HepG2 (cell line): ENCODE measurements around the gene FIBP. TPM values are rescaled to one million over a fixed set of nuclear protein-coding genes. Genes with fewer than 3 reads are reported as not detected.

Experiments
- AHR ChIP-seq: IDR thresholded peaks from 2 replicates; pipeline ENCODE4 v1.6.1; 2018; ENCODE audit warnings: missing genetic modification reagents, missing compliant biosample characterization
- AKAP8 ChIP-seq: sonication (generic); formaldehyde crosslinking; IDR thresholded peaks from 2 replicates; pipeline ENCODE4 v1.5.1; 2020; ENCODE audit warnings: mild to moderate bottlenecking, missing genetic modification reagents
- DR1 ChIP-seq: sonication (generic); formaldehyde crosslinking; IDR thresholded peaks from 2 replicates; pipeline ENCODE4 v1.8.0; 2021; ENCODE audit warnings: mild to moderate bottlenecking, missing genetic modification reagents, inconsistent platforms
- ETV5 ChIP-seq: IDR thresholded peaks from 2 replicates; pipeline ENCODE4 v1.6.1; 2018; ENCODE audit warnings: missing biosample characterization, missing genetic modification reagents, inconsistent platforms, borderline replicate concordance
- KLF6 ChIP-seq: IDR thresholded peaks from 2 replicates; pipeline ENCODE4 v1.8.0; 2016; ENCODE audit warnings: missing biosample characterization, missing genetic modification reagents
- ZBTB3 ChIP-seq: sonication (generic); formaldehyde crosslinking; IDR thresholded peaks from 2 replicates; pipeline ENCODE4 v1.4.0; 2020; ENCODE audit warnings: low read depth, mild to moderate bottlenecking, moderate library complexity, missing genetic modification reagents, borderline replicate concordance
- ZFAT ChIP-seq: sonication (generic); formaldehyde crosslinking; conservative IDR thresholded peaks from 2 replicates; pipeline ENCODE4 v1.8.1; 2023; ENCODE audit warnings: missing genetic modification reagents, inconsistent platforms
- ZNF101 ChIP-seq: sonication (generic); formaldehyde crosslinking; IDR thresholded peaks from 2 replicates; pipeline ENCODE4 v1.4.0; 2020; ENCODE audit warnings: mild to moderate bottlenecking, low read depth, missing genetic modification reagents, borderline replicate concordance
- ZNF274 ChIP-seq: sonication (generic); formaldehyde crosslinking; IDR thresholded peaks from 2 replicates; pipeline ENCODE4 v1.5.1; 2020; ENCODE audit warnings: mild to moderate bottlenecking, missing genetic modification reagents
- ZNF607 ChIP-seq: sonication (generic); formaldehyde crosslinking; IDR thresholded peaks from 2 replicates; pipeline ENCODE4 v1.5.1; 2020; ENCODE audit warnings: missing genetic modification reagents, mild to moderate bottlenecking, borderline replicate concordance
- ZNF652 ChIP-seq: IDR thresholded peaks from 2 replicates; pipeline ENCODE4 v1.6.1; 2016; ENCODE audit warnings: low read depth, borderline replicate concordance
- ZNF761 ChIP-seq: sonication (generic); formaldehyde crosslinking; conservative IDR thresholded peaks from 2 replicates; pipeline ENCODE4 v1.4.0; 2020; ENCODE audit warnings: mild to moderate bottlenecking, missing genetic modification reagents
- ZNF773 ChIP-seq: sonication (generic); formaldehyde crosslinking; IDR thresholded peaks from 2 replicates; pipeline ENCODE4 v1.4.0; 2020; ENCODE audit warnings: missing genetic modification reagents, borderline replicate concordance
- polyA plus RNA-seq, 8 experiments: library from polyadenylated mRNA; depleted of rRNA in 3 of 8; stranded (reverse) in 7 of 8; unstranded in 1 of 8; fragments of >200 nt; fragmentation: Illumina TruSeq in 4 of 8; extraction: Trizol in 4 of 8; gene quantifications; 2 replicates each; pipeline versions ENCODE4 v1.2.1 to v1.2.3, GENCODE V29; 2011 to 2016; ENCODE audit warnings: low read depth in 4 of 8, missing spikeins in 1 of 8, mixed read lengths in 1 of 8; ENCODE audit not compliant: insufficient read depth in 1 of 8
- total RNA-seq, 5 experiments: library from RNA; depleted of rRNA; stranded (reverse); fragments of >200 nt; fragmentation: Illumina TruSeq; extraction: Trizol; gene quantifications; 2 replicates each; pipeline ENCODE4 v1.2.3, GENCODE V29; 2016; ENCODE audit warnings: low read depth in 1 of 5
- TF ChIP-seq, protein P1 (sequence below): sonication (generic); formaldehyde crosslinking; conservative IDR thresholded peaks from 2 replicates; pipeline ENCODE4 v1.8.0; 2022; ENCODE audit warnings: missing genetic modification reagents
- TF ChIP-seq, protein P2 (sequence below): IDR thresholded peaks from 2 replicates; pipeline ENCODE4 v1.6.1; 2012; ENCODE audit warnings: low read depth, low read length, improper control_type of control experiment
- TF ChIP-seq, protein P3 (sequence below): sonication (generic); formaldehyde crosslinking; IDR thresholded peaks from 2 replicates; pipeline ENCODE4 v1.5.1; 2020; ENCODE audit warnings: missing genetic modification reagents, mild to moderate bottlenecking, borderline replicate concordance
- TF ChIP-seq, protein P4 (sequence below): sonication (generic); formaldehyde crosslinking; IDR thresholded peaks from 2 replicates; pipeline ENCODE4 v1.5.0; 2020; ENCODE audit warnings: mild to moderate bottlenecking, missing genetic modification reagents, borderline replicate concordance
- TF ChIP-seq, protein P5 (sequence below): sonication (generic); formaldehyde crosslinking; conservative IDR thresholded peaks from 2 replicates; pipeline ENCODE4 v1.4.0; 2020; ENCODE audit warnings: missing genetic modification reagents

Gene FIBP
- total and polyA plus RNA-seq, 2 of the 13 experiments (the other 11 are each of a cell fraction or from before 2014, with no cell fraction given), result 42.9 to 62.1 TPM

DNA sequence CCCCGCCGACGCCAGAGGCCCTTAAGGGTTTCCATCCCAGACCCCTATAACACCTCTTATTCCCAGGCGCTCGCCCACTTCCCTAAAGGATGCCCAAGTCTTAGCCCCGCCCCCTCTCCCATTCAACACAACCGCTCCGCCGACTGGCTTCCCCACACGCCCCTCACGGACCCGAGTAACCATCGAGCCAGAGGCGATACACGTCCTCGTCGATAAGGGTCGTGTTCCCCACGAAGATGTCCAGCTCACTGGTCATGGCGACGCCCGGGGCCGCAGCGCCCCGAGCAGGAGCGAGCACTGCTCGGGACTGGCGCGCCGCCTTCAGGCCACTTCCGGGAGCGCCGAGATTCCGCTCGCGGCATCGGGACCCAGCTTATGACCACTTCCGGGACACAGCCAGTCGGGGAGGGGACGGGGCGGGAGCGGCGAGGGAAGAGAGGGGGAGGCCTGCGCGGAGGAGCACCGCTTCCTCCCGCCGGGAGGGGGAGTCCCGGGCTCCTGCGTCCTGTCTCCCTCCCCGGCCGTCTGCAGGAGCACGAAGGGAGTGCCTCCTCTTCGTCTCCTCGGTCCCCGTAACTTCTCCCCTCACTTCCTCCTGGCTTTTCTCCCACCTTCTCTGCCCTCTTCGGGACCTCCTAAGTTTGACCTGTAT lies at the start of gene FIBP (continued):
- TF ChIP-seq ZNF607 (CRISPR knock-in tag), result no peak
- no peak for TF ChIP-seq ZNF101 (CRISPR knock-in tag)
- no peak for TF ChIP-seq AKAP8
- TF ChIP-seq ZFAT (CRISPR knock-in tag), result no peak
- no peak; the same call in 1 of the 2 replicates for TF ChIP-seq ZNF274 (CRISPR knock-in tag)
- TF ChIP-seq, protein P1, sequence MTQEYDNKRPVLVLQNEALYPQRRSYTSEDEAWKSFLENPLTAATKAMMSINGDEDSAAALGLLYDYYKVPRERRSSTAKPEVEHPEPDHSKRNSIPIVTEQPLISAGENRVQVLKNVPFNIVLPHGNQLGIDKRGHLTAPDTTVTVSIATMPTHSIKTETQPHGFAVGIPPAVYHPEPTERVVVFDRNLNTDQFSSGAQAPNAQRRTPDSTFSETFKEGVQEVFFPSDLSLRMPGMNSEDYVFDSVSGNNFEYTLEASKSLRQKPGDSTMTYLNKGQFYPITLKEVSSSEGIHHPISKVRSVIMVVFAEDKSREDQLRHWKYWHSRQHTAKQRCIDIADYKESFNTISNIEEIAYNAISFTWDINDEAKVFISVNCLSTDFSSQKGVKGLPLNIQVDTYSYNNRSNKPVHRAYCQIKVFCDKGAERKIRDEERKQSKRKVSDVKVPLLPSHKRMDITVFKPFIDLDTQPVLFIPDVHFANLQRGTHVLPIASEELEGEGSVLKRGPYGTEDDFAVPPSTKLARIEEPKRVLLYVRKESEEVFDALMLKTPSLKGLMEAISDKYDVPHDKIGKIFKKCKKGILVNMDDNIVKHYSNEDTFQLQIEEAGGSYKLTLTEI (CRISPR knock-in tag), result no peak
- TF ChIP-seq, protein P2, sequence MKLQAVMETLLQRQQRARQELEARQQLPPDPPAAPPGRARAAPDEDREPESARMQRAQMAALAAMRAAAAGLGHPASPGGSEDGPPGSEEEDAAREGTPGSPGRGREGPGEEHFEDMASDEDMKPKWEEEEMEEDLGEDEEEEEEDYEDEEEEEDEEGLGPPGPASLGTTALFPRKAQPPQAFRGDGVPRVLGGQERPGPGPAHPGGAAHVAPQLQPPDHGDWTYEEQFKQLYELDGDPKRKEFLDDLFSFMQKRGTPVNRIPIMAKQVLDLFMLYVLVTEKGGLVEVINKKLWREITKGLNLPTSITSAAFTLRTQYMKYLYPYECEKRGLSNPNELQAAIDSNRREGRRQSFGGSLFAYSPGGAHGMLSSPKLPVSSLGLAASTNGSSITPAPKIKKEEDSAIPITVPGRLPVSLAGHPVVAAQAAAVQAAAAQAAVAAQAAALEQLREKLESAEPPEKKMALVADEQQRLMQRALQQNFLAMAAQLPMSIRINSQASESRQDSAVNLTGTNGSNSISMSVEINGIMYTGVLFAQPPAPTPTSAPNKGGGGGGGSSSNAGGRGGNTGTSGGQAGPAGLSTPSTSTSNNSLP, result peak; percentile 37; the same call in 1 of the 2 replicates
- TF ChIP-seq, protein P3, sequence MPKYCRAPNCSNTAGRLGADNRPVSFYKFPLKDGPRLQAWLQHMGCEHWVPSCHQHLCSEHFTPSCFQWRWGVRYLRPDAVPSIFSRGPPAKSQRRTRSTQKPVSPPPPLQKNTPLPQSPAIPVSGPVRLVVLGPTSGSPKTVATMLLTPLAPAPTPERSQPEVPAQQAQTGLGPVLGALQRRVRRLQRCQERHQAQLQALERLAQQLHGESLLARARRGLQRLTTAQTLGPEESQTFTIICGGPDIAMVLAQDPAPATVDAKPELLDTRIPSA (CRISPR knock-in tag), result no peak
- TF ChIP-seq ZNF652 (CRISPR knock-in tag), result no peak
- TF ChIP-seq ETV5 (CRISPR knock-in tag), result peak; percentile 86
- TF ChIP-seq ZBTB3, result no peak
- no peak for TF ChIP-seq KLF6 (CRISPR knock-in tag)
- TF ChIP-seq ZNF761, result no peak
- TF ChIP-seq, protein P4, sequence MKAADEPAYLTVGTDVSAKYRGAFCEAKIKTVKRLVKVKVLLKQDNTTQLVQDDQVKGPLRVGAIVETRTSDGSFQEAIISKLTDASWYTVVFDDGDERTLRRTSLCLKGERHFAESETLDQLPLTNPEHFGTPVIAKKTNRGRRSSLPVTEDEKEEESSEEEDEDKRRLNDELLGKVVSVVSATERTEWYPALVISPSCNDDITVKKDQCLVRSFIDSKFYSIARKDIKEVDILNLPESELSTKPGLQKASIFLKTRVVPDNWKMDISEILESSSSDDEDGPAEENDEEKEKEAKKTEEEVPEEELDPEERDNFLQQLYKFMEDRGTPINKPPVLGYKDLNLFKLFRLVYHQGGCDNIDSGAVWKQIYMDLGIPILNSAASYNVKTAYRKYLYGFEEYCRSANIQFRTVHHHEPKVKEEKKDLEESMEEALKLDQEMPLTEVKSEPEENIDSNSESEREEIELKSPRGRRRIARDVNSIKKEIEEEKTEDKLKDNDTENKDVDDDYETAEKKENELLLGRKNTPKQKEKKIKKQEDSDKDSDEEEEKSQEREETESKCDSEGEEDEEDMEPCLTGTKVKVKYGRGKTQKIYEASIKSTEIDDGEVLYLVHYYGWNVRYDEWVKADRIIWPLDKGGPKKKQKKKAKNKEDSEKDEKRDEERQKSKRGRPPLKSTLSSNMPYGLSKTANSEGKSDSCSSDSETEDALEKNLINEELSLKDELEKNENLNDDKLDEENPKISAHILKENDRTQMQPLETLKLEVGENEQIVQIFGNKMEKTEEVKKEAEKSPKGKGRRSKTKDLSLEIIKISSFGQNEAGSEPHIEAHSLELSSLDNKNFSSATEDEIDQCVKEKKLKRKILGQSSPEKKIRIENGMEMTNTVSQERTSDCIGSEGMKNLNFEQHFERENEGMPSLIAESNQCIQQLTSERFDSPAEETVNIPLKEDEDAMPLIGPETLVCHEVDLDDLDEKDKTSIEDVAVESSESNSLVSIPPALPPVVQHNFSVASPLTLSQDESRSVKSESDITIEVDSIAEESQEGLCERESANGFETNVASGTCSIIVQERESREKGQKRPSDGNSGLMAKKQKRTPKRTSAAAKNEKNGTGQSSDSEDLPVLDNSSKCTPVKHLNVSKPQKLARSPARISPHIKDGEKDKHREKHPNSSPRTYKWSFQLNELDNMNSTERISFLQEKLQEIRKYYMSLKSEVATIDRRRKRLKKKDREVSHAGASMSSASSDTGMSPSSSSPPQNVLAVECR (CRISPR knock-in tag), result peak; percentile 91
- TF ChIP-seq ZNF773, result no peak
- TF ChIP-seq, protein P5, sequence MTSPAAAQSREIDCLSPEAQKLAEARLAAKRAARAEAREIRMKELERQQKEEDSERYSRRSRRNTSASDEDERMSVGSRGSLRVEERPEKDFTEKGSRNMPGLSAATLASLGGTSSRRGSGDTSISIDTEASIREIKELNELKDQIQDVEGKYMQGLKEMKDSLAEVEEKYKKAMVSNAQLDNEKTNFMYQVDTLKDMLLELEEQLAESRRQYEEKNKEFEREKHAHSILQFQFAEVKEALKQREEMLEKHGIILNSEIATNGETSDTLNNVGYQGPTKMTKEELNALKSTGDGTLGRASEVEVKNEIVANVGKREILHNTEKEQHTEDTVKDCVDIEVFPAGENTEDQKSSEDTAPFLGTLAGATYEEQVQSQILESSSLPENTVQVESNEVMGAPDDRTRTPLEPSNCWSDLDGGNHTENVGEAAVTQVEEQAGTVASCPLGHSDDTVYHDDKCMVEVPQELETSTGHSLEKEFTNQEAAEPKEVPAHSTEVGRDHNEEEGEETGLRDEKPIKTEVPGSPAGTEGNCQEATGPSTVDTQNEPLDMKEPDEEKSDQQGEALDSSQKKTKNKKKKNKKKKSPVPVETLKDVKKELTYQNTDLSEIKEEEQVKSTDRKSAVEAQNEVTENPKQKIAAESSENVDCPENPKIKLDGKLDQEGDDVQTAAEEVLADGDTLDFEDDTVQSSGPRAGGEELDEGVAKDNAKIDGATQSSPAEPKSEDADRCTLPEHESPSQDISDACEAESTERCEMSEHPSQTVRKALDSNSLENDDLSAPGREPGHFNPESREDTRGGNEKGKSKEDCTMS (CRISPR knock-in tag), result no peak
- TF ChIP-seq DR1 (CRISPR knock-in tag), result no peak
- TF ChIP-seq AHR (CRISPR knock-in tag), result no peak
